ENCODE results near the gene TMEM234.
A peak's percentile ranks its signal among the peaks of the same experiment; 100 is the strongest.

The TMEM234 gene

DNA sequence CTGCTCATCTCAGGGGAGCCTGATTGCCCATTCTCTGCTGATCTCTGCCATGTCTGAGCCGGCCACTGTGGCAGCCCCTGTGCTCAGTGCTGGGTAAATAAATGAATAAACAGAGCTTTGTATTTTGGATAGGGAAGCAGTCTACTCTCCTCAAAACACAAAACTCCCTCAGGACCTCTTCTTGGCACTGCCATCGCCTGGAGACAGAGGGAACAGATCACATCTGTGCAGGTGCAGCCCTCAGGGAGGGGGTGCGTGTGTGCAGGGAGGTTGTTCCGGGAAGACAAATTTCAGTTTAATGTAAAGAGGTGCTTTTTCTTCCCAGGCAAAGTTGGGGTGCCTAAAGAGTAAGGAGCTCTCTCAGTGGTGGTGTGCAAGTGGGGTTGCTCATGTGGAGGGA lies 17.2 kb upstream of the TMEM234 start:
- Histone ChIP-seq H3K4me1 (ENCODE audit: control insufficient read depth, insufficient read depth, low read length) (peaks cover 23% of the 10 kb centered on the region), H3K27me3 (ENCODE audit: control insufficient read depth in 1 of 2, insufficient read depth in 2 of 2, low read length in 2 of 2) (no peaks in the 10 kb centered on the region), H3K4me3 (ENCODE audit: low read length in 2 of 2) (peak overlapping the region in 1 of 2 donors; percentile 87), H3K36me3 (ENCODE audit: control insufficient read depth in 2 of 2, insufficient read depth in 2 of 2, low read length in 2 of 2) (peaks cover 0 to 6% of the 10 kb centered on the region in 2 donors), H3K27ac (ENCODE audit: low read length) (peak overlapping the region; percentile 62), H3K9ac (ENCODE audit: low read length in 2 of 2) (no peak overlapping the region), H3K9me3 (ENCODE audit: control insufficient read depth in 2 of 2, low read length in 2 of 2) (no peaks in the 10 kb centered on the region)

GRCh38 chr1:32234792-32235191 lies 12.6 kb upstream of the TMEM234 start:
- no peak overlapping the region for H3K9ac ChIP-seq (ENCODE audit: low read length in 2 of 2)
- no peaks in the 10 kb centered on the region for H3K27me3 ChIP-seq (ENCODE audit: control insufficient read depth in 1 of 2, insufficient read depth in 2 of 2, low read length in 2 of 2)
- no peak overlapping the region for H3K4me3 ChIP-seq (ENCODE audit: low read length in 2 of 2)
- peaks cover 16 to 18% of the 10 kb centered on the region in 2 donors for H3K36me3 ChIP-seq (ENCODE audit: control insufficient read depth in 2 of 2, insufficient read depth in 2 of 2, low read length in 2 of 2)
- H3K9me3 ChIP-seq (ENCODE audit: control insufficient read depth in 2 of 2, low read length in 2 of 2), result no peaks in the 10 kb centered on the region
- peaks cover 7% of the 10 kb centered on the region for H3K4me1 ChIP-seq (ENCODE audit: control insufficient read depth, insufficient read depth, low read length)
- no peak overlapping the region for H3K27ac ChIP-seq (ENCODE audit: low read length)

DNA sequence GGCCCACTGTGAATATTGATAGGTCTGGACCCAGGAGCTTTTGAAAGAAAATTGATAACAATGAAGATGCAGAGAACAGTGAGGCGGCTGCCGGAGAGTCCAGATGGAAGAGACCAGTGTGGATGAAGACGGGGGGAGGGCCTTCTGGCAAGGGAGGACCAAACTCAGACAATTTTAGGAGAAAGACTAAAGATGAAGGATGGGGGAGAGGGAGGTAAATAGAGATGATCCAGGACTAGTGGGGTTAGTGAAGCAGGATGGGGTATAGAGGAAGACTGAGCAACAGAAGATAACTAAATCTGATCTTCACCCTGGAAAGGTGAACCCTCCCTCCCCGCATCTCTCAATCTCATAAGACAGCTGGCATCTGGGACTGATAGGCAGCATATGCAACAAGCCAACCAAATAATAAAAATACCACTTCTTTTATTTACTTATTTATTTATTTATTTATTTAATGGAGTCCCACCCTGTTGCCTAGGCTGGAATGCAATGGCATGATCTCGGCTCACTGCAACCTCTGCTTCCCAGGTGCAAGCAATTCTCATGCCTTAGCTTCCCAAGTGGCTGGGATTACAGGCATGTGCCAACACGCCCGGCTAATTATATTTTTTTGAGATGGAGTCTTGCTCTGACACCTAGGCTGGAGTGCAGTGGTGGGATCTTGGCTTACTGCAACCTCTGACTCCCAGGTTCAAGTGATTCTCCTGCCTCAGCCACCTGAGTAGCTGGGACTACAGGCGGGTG lies 10.6 kb upstream of the TMEM234 start:
- Histone ChIP-seq H3K9ac (ENCODE audit: low read length in 2 of 2) (no peak overlapping the region), H3K4me1 (ENCODE audit: control insufficient read depth, insufficient read depth, low read length) (peaks cover 2% of the 10 kb centered on the region), H3K9me3 (ENCODE audit: control insufficient read depth in 2 of 2, low read length in 2 of 2) (no peaks in the 10 kb centered on the region), H3K36me3 (ENCODE audit: control insufficient read depth in 2 of 2, insufficient read depth in 2 of 2, low read length in 2 of 2) (peaks cover 29 to 31% of the 10 kb centered on the region in 2 donors), H3K27ac (ENCODE audit: low read length) (no peak overlapping the region), H3K27me3 (ENCODE audit: control insufficient read depth in 1 of 2, insufficient read depth in 2 of 2, low read length in 2 of 2) (no peaks in the 10 kb centered on the region), H3K4me3 (ENCODE audit: low read length in 2 of 2) (no peak overlapping the region)

GRCh38 chr1:32231843-32232432 lies 9.8 kb upstream of the TMEM234 start:
- H3K36me3 ChIP-seq (ENCODE audit: control insufficient read depth in 2 of 2, insufficient read depth in 2 of 2, low read length in 2 of 2), result peaks cover 34 to 37% of the 10 kb centered on the region in 2 donors
- H3K9me3 ChIP-seq (ENCODE audit: control insufficient read depth in 2 of 2, low read length in 2 of 2), result no peaks in the 10 kb centered on the region
- H3K27ac ChIP-seq (ENCODE audit: low read length), result no peak overlapping the region
- no peak overlapping the region for H3K4me3 ChIP-seq (ENCODE audit: low read length in 2 of 2)
- no peaks in the 10 kb centered on the region for H3K27me3 ChIP-seq (ENCODE audit: control insufficient read depth in 1 of 2, insufficient read depth in 2 of 2, low read length in 2 of 2)
- peaks cover 2% of the 10 kb centered on the region for H3K4me1 ChIP-seq (ENCODE audit: control insufficient read depth, insufficient read depth, low read length)
- H3K9ac ChIP-seq (ENCODE audit: low read length in 2 of 2), result no peak overlapping the region

DNA sequence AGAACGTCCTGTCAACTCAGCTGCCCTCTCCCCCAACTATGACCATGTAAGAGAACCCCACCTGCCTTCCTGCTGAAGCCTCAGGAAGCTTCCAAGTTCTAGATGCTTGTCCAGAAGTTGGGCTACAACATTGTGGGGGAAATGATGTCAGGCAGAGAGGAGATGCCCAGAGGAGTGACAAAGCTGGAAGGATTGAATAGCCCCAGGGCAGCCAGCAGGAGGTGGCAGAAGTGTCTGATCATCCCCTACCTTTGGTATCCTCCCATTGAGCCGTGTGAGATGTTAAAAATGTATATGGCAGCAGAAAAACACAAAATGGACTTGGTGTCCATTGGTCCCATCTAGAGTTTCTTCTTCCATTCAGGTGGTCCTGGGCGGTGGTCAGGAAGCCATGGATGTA lies 6.6 kb upstream of the TMEM234 start:
- H3K27me3 ChIP-seq (ENCODE audit: control insufficient read depth in 1 of 2, insufficient read depth in 2 of 2, low read length in 2 of 2), result no peaks in the 10 kb centered on the region
- no peak overlapping the region for H3K4me3 ChIP-seq (ENCODE audit: low read length in 2 of 2)
- H3K9me3 ChIP-seq (ENCODE audit: control insufficient read depth in 2 of 2, low read length in 2 of 2), result no peaks in the 10 kb centered on the region
- H3K9ac ChIP-seq (ENCODE audit: low read length in 2 of 2), result no peak overlapping the region
- no peak overlapping the region for H3K27ac ChIP-seq (ENCODE audit: low read length)
- H3K36me3 ChIP-seq (ENCODE audit: control insufficient read depth in 2 of 2, insufficient read depth in 2 of 2, low read length in 2 of 2), result peaks cover 42 to 45% of the 10 kb centered on the region in 2 donors
- H3K4me1 ChIP-seq (ENCODE audit: control insufficient read depth, insufficient read depth, low read length), result peaks cover 8% of the 10 kb centered on the region

- no peaks in the 10 kb centered on the region for H3K27me3 ChIP-seq (ENCODE audit: control insufficient read depth in 1 of 2, insufficient read depth in 2 of 2, low read length in 2 of 2)
- H3K36me3 ChIP-seq (ENCODE audit: control insufficient read depth in 2 of 2, insufficient read depth in 2 of 2, low read length in 2 of 2), result peaks cover 31 to 35% of the 10 kb centered on the region in 2 donors
- H3K9me3 ChIP-seq (ENCODE audit: control insufficient read depth in 2 of 2, low read length in 2 of 2), result no peaks in the 10 kb centered on the region
- H3K4me3 ChIP-seq (ENCODE audit: low read length in 2 of 2), result no peak overlapping the region
- H3K9ac ChIP-seq (ENCODE audit: low read length in 2 of 2), result peak overlapping the region; percentile 8 to 29
- H3K4me1 ChIP-seq (ENCODE audit: control insufficient read depth, insufficient read depth, low read length), result peaks cover 30% of the 10 kb centered on the region
- H3K27ac ChIP-seq (ENCODE audit: low read length), result no peak overlapping the region
Observed at GRCh38 chr1:32224285-32224684, 2.1 kb upstream of the TMEM234 start.

- H3K4me1 ChIP-seq (ENCODE audit: control insufficient read depth, insufficient read depth, low read length), result peaks cover 30% of the 10 kb centered on the region
- H3K4me3 ChIP-seq (ENCODE audit: low read length in 2 of 2), result peak overlapping the region in 1 of 2 donors; percentile 97
- peaks cover 26 to 32% of the 10 kb centered on the region in 2 donors for H3K36me3 ChIP-seq (ENCODE audit: control insufficient read depth in 2 of 2, insufficient read depth in 2 of 2, low read length in 2 of 2)
- no peak overlapping the region for H3K27ac ChIP-seq (ENCODE audit: low read length)
- peak overlapping the region; percentile 8 to 42 for H3K9ac ChIP-seq (ENCODE audit: low read length in 2 of 2)
- no peaks in the 10 kb centered on the region for H3K27me3 ChIP-seq (ENCODE audit: control insufficient read depth in 1 of 2, insufficient read depth in 2 of 2, low read length in 2 of 2)
- H3K9me3 ChIP-seq (ENCODE audit: control insufficient read depth in 2 of 2, low read length in 2 of 2), result no peaks in the 10 kb centered on the region
Observed at GRCh38 chr1:32223683-32224082, 1.5 kb upstream of the TMEM234 start.

GRCh38 chr1:32221581-32221979 lies 573 bp downstream of the TMEM234 start:
- Histone ChIP-seq H3K36me3 (ENCODE audit: control insufficient read depth in 2 of 2, insufficient read depth in 2 of 2, low read length in 2 of 2) (peaks cover 21 to 29% of the 10 kb centered on the region in 2 donors), H3K9ac (ENCODE audit: low read length in 2 of 2) (peak overlapping the region; percentile 95 to 100), H3K4me3 (ENCODE audit: low read length in 2 of 2) (peak overlapping the region; percentile 85 to 97), H3K9me3 (ENCODE audit: control insufficient read depth in 2 of 2, low read length in 2 of 2) (no peaks in the 10 kb centered on the region), H3K4me1 (ENCODE audit: control insufficient read depth, insufficient read depth, low read length) (peaks cover 30% of the 10 kb centered on the region), H3K27ac (ENCODE audit: low read length) (peak overlapping the region; percentile 94), H3K27me3 (ENCODE audit: control insufficient read depth in 1 of 2, insufficient read depth in 2 of 2, low read length in 2 of 2) (no peaks in the 10 kb centered on the region)

DNA sequence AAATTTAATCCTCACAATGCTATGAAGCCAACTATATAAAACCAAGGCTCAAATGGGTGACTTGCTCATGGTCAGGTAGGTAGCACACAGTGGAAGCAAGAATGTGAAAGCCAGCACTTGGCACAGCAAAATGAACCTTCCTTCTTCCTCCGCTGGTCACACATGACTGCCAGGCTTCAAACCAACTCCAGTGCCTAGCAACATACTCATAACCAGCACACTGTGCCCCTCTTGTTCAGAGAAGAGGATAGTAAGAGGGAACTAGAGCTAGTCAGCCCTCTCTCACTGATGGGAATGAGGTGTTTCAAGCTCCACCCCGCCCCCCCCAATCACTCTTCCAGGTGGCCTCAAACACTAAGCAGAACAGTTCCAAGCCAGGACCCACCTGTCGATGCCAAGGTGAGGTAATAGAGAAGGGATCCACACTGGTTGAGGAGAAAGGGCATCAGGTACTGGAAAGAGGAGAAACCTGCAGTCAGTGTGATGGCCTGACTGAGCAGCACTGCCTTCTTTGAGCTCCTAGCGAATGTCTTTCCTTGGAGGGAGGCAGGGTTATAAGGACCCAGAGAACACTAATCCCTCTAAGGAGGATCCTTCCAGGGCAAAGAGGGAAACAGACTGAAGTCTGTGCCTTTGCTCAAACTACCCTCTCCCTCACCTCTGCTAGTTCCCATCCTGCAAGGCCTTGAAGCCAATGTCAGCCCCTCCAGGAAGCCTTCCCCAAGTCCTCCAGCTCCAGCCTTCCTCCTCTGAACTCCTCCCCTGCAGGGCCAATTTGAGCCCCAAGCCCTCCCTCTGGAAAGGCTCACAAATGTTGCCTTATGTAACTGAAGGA lies 1.2 kb downstream of the TMEM234 start:
- Histone ChIP-seq H3K4me3 (ENCODE audit: low read length in 2 of 2) (peak overlapping the region; percentile 85 to 97), H3K9me3 (ENCODE audit: control insufficient read depth in 2 of 2, low read length in 2 of 2) (no peaks in the 10 kb centered on the region), H3K27me3 (ENCODE audit: control insufficient read depth in 1 of 2, insufficient read depth in 2 of 2, low read length in 2 of 2) (no peaks in the 10 kb centered on the region), H3K27ac (ENCODE audit: low read length) (no peak overlapping the region), H3K9ac (ENCODE audit: low read length in 2 of 2) (peak overlapping the region; percentile 5 to 95), H3K4me1 (ENCODE audit: control insufficient read depth, insufficient read depth, low read length) (peaks cover 30% of the 10 kb centered on the region), H3K36me3 (ENCODE audit: control insufficient read depth in 2 of 2, insufficient read depth in 2 of 2, low read length in 2 of 2) (peaks cover 23 to 31% of the 10 kb centered on the region in 2 donors)

GRCh38 chr1:32219022-32219421 lies 3.1 kb downstream of the TMEM234 start:
- H3K27ac ChIP-seq (ENCODE audit: low read length), result no peak overlapping the region
- H3K9ac ChIP-seq (ENCODE audit: low read length in 2 of 2), result no peak overlapping the region
- H3K4me3 ChIP-seq (ENCODE audit: low read length in 2 of 2), result no peak overlapping the region
- peaks cover 30% of the 10 kb centered on the region for H3K4me1 ChIP-seq (ENCODE audit: control insufficient read depth, insufficient read depth, low read length)
- H3K36me3 ChIP-seq (ENCODE audit: control insufficient read depth in 2 of 2, insufficient read depth in 2 of 2, low read length in 2 of 2), result peaks cover 24 to 37% of the 10 kb centered on the region in 2 donors
- H3K9me3 ChIP-seq (ENCODE audit: control insufficient read depth in 2 of 2, low read length in 2 of 2), result no peaks in the 10 kb centered on the region
- no peaks in the 10 kb centered on the region for H3K27me3 ChIP-seq (ENCODE audit: control insufficient read depth in 1 of 2, insufficient read depth in 2 of 2, low read length in 2 of 2)
